WTC11 (cell line): Measurements from ENCODE around the gene NUAK2. TPM values are rescaled to one million over a fixed set of nuclear protein-coding genes. Genes with fewer than 3 reads are reported as not detected.
A peak's percentile ranks its signal among the peaks of the same experiment; 100 is the strongest.

Experiments
- ATAC-seq: fragments of 200-7000 bp; cut with Tn5 transposase; 2 replicates; pipeline ENCODE4 v1.10.0; 2021; ENCODE audit warnings: mild to moderate bottlenecking, moderate library complexity
- CTCF ChIA-PET: fragments of 300-600 bp; sonication (Branson Sonifier 250); formaldehyde crosslinking; loops from one replicate; lab custom pipeline; 2021; ENCODE audit warnings: antibody characterized with exemption; lab: Charles Lee
- POLR2A ChIA-PET: fragments of 350-600 bp; sonication (Branson Sonifier 250); formaldehyde crosslinking; loops from one replicate; lab custom pipeline; 2021; ENCODE audit warnings: antibody characterized with exemption; lab: Charles Lee
- DNase-seq: peaks from one replicate; pipeline ENCODE4 v3.0.0; 2021; ENCODE audit warnings: low spot score
- H3K27ac Mint-ChIP-seq: 2 replicates; pipeline ENCODE4 v1.8.0; 2021; ENCODE audit warnings: mixed read lengths
- H3K27me3 Mint-ChIP-seq: 2 replicates; pipeline ENCODE4 v1.8.0; 2021; ENCODE audit warnings: low read depth, mild to moderate bottlenecking, moderate library complexity, mixed read lengths
- H3K36me3 Mint-ChIP-seq: 2 replicates; pipeline ENCODE4 v1.8.0; 2021; ENCODE audit warnings: mixed read lengths
- H3K4me1 Mint-ChIP-seq: 2 replicates; pipeline ENCODE4 v1.8.0; 2022; ENCODE audit warnings: mixed read lengths
- H3K4me3 Mint-ChIP-seq: 2 replicates; pipeline ENCODE4 v1.8.0; 2021; ENCODE audit warnings: mild to moderate bottlenecking, moderate library complexity, mixed read lengths
- H3K9me3 Mint-ChIP-seq: 2 replicates; pipeline ENCODE4 v1.8.0; 2021; ENCODE audit warnings: mixed read lengths
- CBFB ChIP-seq: sonication (generic); formaldehyde crosslinking; IDR thresholded peaks from 2 replicates; pipeline ENCODE4 v1.8.1; 2022; ENCODE audit warnings: mild to moderate bottlenecking, low read depth, missing genetic modification reagents
- ELF4 ChIP-seq: sonication (generic); formaldehyde crosslinking; IDR thresholded peaks from 2 replicates; pipeline ENCODE4 v1.8.1; 2022; ENCODE audit warnings: low read depth, mild to moderate bottlenecking, moderate library complexity, missing genetic modification reagents
- ESRRA ChIP-seq: sonication (generic); formaldehyde crosslinking; IDR thresholded peaks from 2 replicates; pipeline ENCODE4 v1.8.1; 2022; ENCODE audit warnings: mild to moderate bottlenecking, missing genetic modification reagents, borderline replicate concordance
- GABPB1 ChIP-seq: sonication (generic); formaldehyde crosslinking; IDR thresholded peaks from 2 replicates; pipeline ENCODE4 v1.8.1; 2023; ENCODE audit warnings: mild to moderate bottlenecking, missing genetic modification reagents
- MXD4 ChIP-seq: fragments of 250-450 bp; sonication (Bioruptor Pico); IDR thresholded peaks from 2 replicates; pipeline ENCODE4 v1.8.0; 2021; ENCODE audit warnings: mild to moderate bottlenecking, moderate library complexity, borderline replicate concordance
- NR1H2 ChIP-seq: sonication (generic); formaldehyde crosslinking; IDR thresholded peaks from 2 replicates; pipeline ENCODE4 v1.9.0; 2021; ENCODE audit warnings: mild to moderate bottlenecking, moderate library complexity, missing genetic modification reagents
- NR2C2 ChIP-seq: sonication (generic); formaldehyde crosslinking; IDR thresholded peaks from 2 replicates; pipeline ENCODE4 v1.8.0; 2022; ENCODE audit warnings: mild to moderate bottlenecking, missing genetic modification reagents
- SOX15 ChIP-seq: fragments of 250-450 bp; sonication (Bioruptor Pico); IDR thresholded peaks from 2 replicates; pipeline ENCODE4 v1.9.0; 2021; ENCODE audit warnings: mild to moderate bottlenecking
- TEAD1 ChIP-seq: sonication (generic); formaldehyde crosslinking; IDR thresholded peaks from 2 replicates; pipeline ENCODE4 v1.8.0; 2022; ENCODE audit warnings: mild to moderate bottlenecking, missing genetic modification reagents
- ZNF219 ChIP-seq: sonication (generic); formaldehyde crosslinking; IDR thresholded peaks from 2 replicates; pipeline ENCODE4 v1.8.0; 2023; ENCODE audit warnings: missing genetic modification reagents, mild to moderate bottlenecking, borderline replicate concordance
- ZNF232 ChIP-seq: sonication (generic); formaldehyde crosslinking; IDR thresholded peaks from 2 replicates; pipeline ENCODE4 v1.8.0; 2022; ENCODE audit warnings: mild to moderate bottlenecking, missing genetic modification reagents
- total RNA-seq: library from RNA; stranded (reverse); gene quantifications from 3 replicates; pipeline ENCODE4 v1.2.3, GENCODE V29; 2021
- TF ChIP-seq, protein P1 (sequence below): sonication (generic); formaldehyde crosslinking; IDR thresholded peaks from 2 replicates; pipeline ENCODE4 v1.8.1; 2023; ENCODE audit warnings: mild to moderate bottlenecking, missing genetic modification reagents, moderate library complexity
- TF ChIP-seq, protein P2 (sequence below): sonication (generic); formaldehyde crosslinking; IDR thresholded peaks from 2 replicates; pipeline ENCODE4 v1.8.0; 2023; ENCODE audit warnings: missing genetic modification reagents, mild to moderate bottlenecking, borderline replicate concordance
- TF ChIP-seq, protein P3 (sequence below): sonication (generic); formaldehyde crosslinking; IDR thresholded peaks from 2 replicates; pipeline ENCODE4 v1.8.0; 2023; ENCODE audit warnings: missing genetic modification reagents
- TF ChIP-seq, protein P4 (sequence below): fragments of 200-600 bp; IDR thresholded peaks from 2 replicates; pipeline ENCODE4 v1.8.0; 2022; ENCODE audit warnings: antibody characterized with exemption
- TF ChIP-seq, protein P5 (sequence below): sonication (generic); formaldehyde crosslinking; IDR thresholded peaks from 2 replicates; pipeline ENCODE4 v1.8.1; 2022; ENCODE audit warnings: low read depth, mild to moderate bottlenecking, moderate library complexity, missing genetic modification reagents, borderline replicate concordance
- TF ChIP-seq, protein P6 (sequence below): sonication (generic); formaldehyde crosslinking; IDR thresholded peaks from 2 replicates; pipeline ENCODE4 v1.8.1; 2022; ENCODE audit warnings: missing genetic modification reagents, borderline replicate concordance
- TF ChIP-seq, protein P7 (sequence below): fragments of 250-450 bp; sonication (Bioruptor Pico); IDR thresholded peaks from 2 replicates; pipeline ENCODE4 v2.1.2; 2022; ENCODE audit warnings: mild to moderate bottlenecking, moderate library complexity

Gene NUAK2
- total RNA-seq, 1 experiment from 2014 or later: 8.7 TPM

DNA sequence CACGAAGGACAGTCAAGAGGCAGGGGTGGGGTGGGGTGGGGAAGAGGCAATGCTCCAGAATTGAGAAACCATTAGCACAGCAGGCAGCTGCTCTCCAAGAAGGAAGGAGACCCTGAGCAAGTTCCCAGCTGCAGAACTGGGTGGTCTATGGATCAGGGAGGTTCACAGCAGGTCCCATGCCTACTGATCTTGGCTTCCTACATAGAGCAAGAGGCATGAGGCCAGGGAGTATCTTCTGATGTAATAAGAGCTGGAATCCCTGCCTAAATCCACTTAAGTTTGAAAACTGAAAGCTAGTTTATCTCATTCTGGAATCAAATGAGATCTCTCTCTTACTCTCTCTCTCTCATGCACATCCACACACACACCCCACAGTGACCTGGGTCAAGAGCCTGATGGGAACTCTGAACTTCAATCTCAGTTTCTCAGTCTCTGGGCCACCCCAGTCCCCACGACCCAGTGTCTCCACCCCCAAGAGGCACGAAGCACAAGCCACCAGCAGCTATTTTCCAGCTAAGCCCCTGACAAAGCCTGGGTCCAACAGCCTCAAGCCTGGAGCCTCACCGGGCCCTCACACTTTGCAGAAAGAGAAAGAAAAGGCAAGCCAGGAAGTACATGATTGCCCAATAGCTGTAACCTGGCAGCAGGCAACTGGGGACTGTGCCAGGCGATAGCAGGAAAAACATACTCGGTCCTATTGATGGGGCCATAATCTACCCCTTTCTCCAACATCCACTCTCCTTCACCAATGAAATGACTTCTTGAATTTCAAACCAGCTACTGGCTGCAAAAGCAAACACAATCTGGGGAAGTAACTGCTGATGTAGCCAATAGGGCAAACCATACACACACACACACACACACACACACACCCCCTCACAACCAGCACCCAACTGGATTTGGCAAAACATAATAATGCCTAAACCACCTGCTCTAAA is 2.2 kb downstream of the NUAK2 start:
- Mint-ChIP-seq H3K27ac (no peak overlapping the region), H3K4me3 (peak overlapping the region; percentile 96), H3K36me3 (peaks cover 19% of the 10 kb centered on the region), H3K9me3 (no peaks in the 10 kb centered on the region), H3K4me1 (peaks cover 67% of the 10 kb centered on the region), H3K27me3 (peaks cover 38% of the 10 kb centered on the region)
- CTCF ChIA-PET: interaction anchor here (0.9 to 3.8 kb wide), 7 partner anchors 18 to 63 kb away, joined by 3 to 55 read pairs (median 5); no protein-coding TSS in a partner anchor
- ATAC-seq (no peak), DNase-seq (no peak)
- POLR2A ChIA-PET: interaction anchor here (0.7 to 10.5 kb wide), 4 partner anchors 19 to 72 kb away, joined by 3 to 186 read pairs (median 4); no protein-coding TSS in a partner anchor
- 0 out of 2 replicates have a peak, but pooled peaks have one; percentile 10 for TF ChIP-seq GABPB1 (CRISPR knock-in tag)
- TF ChIP-seq, protein P1, sequence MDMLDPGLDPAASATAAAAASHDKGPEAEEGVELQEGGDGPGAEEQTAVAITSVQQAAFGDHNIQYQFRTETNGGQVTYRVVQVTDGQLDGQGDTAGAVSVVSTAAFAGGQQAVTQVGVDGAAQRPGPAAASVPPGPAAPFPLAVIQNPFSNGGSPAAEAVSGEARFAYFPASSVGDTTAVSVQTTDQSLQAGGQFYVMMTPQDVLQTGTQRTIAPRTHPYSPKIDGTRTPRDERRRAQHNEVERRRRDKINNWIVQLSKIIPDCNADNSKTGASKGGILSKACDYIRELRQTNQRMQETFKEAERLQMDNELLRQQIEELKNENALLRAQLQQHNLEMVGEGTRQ: no peak

DNA sequence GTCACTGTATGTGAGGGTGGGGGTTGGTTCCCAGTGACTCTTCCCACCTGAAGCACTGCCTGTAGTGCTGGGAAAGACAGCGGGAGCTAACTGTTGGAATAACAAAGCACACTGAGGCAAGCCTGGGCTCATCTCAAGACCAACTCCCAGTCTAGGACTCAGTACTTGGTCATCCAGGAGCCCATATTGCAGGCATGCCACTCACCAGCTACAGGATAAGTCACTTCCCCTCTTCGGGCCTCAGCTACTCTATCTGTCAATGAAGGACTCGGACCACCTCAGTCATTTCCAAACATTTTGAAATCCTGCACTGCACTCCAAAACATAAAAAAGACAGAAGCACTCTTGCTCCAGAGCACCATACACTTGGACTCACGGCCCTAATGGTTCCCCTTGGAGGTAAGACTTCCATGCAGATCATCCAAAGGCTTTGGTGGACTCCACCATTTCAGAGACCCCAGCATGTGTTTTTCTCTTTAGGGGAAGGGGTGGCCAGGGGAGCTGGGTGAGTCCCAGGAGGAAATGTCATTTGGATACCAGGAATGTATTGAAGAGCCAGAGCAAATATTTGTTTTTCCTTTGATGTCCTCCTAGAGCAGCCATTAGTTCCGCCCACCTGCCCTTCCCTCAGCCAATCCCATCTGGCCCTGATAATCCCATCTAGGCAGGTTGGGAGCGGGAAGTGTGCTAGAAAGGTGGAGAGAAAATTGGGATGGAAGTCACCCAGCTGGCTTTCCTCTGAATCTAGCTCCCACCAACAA is 3.1 kb downstream of the NUAK2 start:
- ChIA-PET CTCF (interaction anchor here (1.0 to 3.8 kb wide), 12 partner anchors 17 to 112 kb away, joined by 3 to 55 read pairs (median 5); no protein-coding TSS in a partner anchor), POLR2A (interaction anchor here (0.7 to 10.5 kb wide), 7 partner anchors 18 to 73 kb away, joined by 3 to 186 read pairs (median 5); no protein-coding TSS in a partner anchor)
- TF ChIP-seq, protein P2, sequence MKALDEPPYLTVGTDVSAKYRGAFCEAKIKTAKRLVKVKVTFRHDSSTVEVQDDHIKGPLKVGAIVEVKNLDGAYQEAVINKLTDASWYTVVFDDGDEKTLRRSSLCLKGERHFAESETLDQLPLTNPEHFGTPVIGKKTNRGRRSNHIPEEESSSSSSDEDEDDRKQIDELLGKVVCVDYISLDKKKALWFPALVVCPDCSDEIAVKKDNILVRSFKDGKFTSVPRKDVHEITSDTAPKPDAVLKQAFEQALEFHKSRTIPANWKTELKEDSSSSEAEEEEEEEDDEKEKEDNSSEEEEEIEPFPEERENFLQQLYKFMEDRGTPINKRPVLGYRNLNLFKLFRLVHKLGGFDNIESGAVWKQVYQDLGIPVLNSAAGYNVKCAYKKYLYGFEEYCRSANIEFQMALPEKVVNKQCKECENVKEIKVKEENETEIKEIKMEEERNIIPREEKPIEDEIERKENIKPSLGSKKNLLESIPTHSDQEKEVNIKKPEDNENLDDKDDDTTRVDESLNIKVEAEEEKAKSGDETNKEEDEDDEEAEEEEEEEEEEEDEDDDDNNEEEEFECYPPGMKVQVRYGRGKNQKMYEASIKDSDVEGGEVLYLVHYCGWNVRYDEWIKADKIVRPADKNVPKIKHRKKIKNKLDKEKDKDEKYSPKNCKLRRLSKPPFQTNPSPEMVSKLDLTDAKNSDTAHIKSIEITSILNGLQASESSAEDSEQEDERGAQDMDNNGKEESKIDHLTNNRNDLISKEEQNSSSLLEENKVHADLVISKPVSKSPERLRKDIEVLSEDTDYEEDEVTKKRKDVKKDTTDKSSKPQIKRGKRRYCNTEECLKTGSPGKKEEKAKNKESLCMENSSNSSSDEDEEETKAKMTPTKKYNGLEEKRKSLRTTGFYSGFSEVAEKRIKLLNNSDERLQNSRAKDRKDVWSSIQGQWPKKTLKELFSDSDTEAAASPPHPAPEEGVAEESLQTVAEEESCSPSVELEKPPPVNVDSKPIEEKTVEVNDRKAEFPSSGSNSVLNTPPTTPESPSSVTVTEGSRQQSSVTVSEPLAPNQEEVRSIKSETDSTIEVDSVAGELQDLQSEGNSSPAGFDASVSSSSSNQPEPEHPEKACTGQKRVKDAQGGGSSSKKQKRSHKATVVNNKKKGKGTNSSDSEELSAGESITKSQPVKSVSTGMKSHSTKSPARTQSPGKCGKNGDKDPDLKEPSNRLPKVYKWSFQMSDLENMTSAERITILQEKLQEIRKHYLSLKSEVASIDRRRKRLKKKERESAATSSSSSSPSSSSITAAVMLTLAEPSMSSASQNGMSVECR (CRISPR knock-in tag): no peak
- TF ChIP-seq MXD4 (CRISPR knock-in tag) (no peak), ELF4 (CRISPR knock-in tag) (no peak), ESRRA (no peak), NR2C2 (CRISPR knock-in tag) (no peak), CBFB (no peak), NR1H2 (CRISPR knock-in tag) (no peak), ZNF219 (CRISPR knock-in tag) (no peak), SOX15 (CRISPR knock-in tag) (no peak), ZNF232 (CRISPR knock-in tag) (no peak), TEAD1 (no peak)
- TF ChIP-seq, protein P3, sequence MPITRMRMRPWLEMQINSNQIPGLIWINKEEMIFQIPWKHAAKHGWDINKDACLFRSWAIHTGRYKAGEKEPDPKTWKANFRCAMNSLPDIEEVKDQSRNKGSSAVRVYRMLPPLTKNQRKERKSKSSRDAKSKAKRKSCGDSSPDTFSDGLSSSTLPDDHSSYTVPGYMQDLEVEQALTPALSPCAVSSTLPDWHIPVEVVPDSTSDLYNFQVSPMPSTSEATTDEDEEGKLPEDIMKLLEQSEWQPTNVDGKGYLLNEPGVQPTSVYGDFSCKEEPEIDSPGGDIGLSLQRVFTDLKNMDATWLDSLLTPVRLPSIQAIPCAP (CRISPR knock-in tag): no peak
- TF ChIP-seq, protein P4, sequence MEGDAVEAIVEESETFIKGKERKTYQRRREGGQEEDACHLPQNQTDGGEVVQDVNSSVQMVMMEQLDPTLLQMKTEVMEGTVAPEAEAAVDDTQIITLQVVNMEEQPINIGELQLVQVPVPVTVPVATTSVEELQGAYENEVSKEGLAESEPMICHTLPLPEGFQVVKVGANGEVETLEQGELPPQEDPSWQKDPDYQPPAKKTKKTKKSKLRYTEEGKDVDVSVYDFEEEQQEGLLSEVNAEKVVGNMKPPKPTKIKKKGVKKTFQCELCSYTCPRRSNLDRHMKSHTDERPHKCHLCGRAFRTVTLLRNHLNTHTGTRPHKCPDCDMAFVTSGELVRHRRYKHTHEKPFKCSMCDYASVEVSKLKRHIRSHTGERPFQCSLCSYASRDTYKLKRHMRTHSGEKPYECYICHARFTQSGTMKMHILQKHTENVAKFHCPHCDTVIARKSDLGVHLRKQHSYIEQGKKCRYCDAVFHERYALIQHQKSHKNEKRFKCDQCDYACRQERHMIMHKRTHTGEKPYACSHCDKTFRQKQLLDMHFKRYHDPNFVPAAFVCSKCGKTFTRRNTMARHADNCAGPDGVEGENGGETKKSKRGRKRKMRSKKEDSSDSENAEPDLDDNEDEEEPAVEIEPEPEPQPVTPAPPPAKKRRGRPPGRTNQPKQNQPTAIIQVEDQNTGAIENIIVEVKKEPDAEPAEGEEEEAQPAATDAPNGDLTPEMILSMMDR: no peak
- TF ChIP-seq, protein P5, sequence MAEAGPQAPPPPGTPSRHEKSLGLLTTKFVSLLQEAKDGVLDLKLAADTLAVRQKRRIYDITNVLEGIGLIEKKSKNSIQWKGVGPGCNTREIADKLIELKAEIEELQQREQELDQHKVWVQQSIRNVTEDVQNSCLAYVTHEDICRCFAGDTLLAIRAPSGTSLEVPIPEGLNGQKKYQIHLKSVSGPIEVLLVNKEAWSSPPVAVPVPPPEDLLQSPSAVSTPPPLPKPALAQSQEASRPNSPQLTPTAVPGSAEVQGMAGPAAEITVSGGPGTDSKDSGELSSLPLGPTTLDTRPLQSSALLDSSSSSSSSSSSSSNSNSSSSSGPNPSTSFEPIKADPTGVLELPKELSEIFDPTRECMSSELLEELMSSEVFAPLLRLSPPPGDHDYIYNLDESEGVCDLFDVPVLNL (CRISPR knock-in tag): no peak
- TF ChIP-seq, protein P6, sequence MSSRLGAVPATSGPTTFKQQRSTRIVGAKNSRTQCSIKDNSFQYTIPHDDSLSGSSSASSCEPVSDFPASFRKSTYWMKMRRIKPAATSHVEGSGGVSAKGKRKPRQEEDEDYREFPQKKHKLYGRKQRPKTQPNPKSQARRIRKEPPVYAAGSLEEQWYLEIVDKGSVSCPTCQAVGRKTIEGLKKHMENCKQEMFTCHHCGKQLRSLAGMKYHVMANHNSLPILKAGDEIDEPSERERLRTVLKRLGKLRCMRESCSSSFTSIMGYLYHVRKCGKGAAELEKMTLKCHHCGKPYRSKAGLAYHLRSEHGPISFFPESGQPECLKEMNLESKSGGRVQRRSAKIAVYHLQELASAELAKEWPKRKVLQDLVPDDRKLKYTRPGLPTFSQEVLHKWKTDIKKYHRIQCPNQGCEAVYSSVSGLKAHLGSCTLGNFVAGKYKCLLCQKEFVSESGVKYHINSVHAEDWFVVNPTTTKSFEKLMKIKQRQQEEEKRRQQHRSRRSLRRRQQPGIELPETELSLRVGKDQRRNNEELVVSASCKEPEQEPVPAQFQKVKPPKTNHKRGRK (CRISPR knock-in tag): no peak
- TF ChIP-seq, protein P7, sequence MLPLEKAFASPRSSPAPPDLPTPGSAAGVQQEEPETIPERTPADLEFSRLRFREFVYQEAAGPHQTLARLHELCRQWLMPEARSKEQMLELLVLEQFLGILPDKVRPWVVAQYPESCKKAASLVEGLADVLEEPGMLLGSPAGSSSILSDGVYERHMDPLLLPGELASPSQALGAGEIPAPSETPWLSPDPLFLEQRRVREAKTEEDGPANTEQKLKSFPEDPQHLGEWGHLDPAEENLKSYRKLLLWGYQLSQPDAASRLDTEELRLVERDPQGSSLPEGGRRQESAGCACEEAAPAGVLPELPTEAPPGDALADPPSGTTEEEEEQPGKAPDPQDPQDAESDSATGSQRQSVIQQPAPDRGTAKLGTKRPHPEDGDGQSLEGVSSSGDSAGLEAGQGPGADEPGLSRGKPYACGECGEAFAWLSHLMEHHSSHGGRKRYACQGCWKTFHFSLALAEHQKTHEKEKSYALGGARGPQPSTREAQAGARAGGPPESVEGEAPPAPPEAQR (CRISPR knock-in tag): no peak
- no peak for ATAC-seq
- H3K4me1 Mint-ChIP-seq: peaks cover 76% of the 10 kb centered on the region
- peaks cover 19% of the 10 kb centered on the region for H3K36me3 Mint-ChIP-seq
- no peak for DNase-seq
- H3K9me3 Mint-ChIP-seq: no peaks in the 10 kb centered on the region
- peaks cover 33% of the 10 kb centered on the region for H3K27me3 Mint-ChIP-seq
- H3K4me3 Mint-ChIP-seq: peak overlapping the region; percentile 38
- no peak overlapping the region; the same call in 1 of the 2 replicates for H3K27ac Mint-ChIP-seq
